Keratinocyte (primary cell): ENCODE measurements around the gene TENM3. TPM values are rescaled to one million over a fixed set of nuclear protein-coding genes. Genes with fewer than 3 reads are reported as not detected.

ENCODE experiments used
- DNase-seq: peaks from one replicate; pipeline ENCODE4 v3.0.0-alpha.2; 2011; ENCODE audit warnings: low read depth, missing footprints, low spot score
- FAIRE-seq: peaks from 2 replicates; lab custom pipeline; 2011; peaks lifted over from hg19 to GRCh38; lab: Jason Lieb, UNC
- H2AFZ ChIP-seq: 2 replicates; pipeline ENCODE4 v1.6.0; 2012; ENCODE audit warnings: low read length, control low read depth, inconsistent platforms; ENCODE audit not compliant: control insufficient read depth
- H3K27ac ChIP-seq: 2 replicates; pipeline ENCODE4 v1.5.1; 2011; ENCODE audit warnings: low read length; ENCODE audit not compliant: control insufficient read depth, insufficient read depth
- H3K27me3 ChIP-seq: 3 replicates; pipeline ENCODE4 v1.6.0; 2011; ENCODE audit warnings: low read length; ENCODE audit not compliant: control insufficient read depth, insufficient read depth; ENCODE audit errors: extremely low read depth
- H3K36me3 ChIP-seq, 2 experiments: 2 replicates in 1 of 2; 3 replicates in 1 of 2; pipeline ENCODE4 v1.5.1; 2011; ENCODE audit warnings: low read length in 2 of 2, mild to moderate bottlenecking in 1 of 2; ENCODE audit not compliant: control insufficient read depth in 2 of 2, insufficient read depth in 2 of 2; ENCODE audit errors: extremely low read depth in 1 of 2
- H3K4me1 ChIP-seq: 3 replicates; pipeline ENCODE4 v1.5.1; 2011; ENCODE audit warnings: low read length; ENCODE audit not compliant: control insufficient read depth, insufficient read depth; ENCODE audit errors: extremely low read depth
- H3K4me2 ChIP-seq: 3 replicates; pipeline ENCODE4 v1.6.0; 2011; ENCODE audit warnings: low read depth, low read length; ENCODE audit not compliant: control insufficient read depth, insufficient read depth; ENCODE audit errors: extremely low read depth
- H3K4me3 ChIP-seq, 3 experiments: fragments of 200-600 bp in 1 of 3; sonication (generic) in 1 of 3; 2 replicates in 2 of 3; 3 replicates in 1 of 3; pipeline ENCODE4 v1.5.1; 2011 to 2016; ENCODE audit warnings: low read length in 3 of 3, mild to moderate bottlenecking in 3 of 3, control low read depth in 2 of 3, inconsistent platforms in 1 of 3, low read depth in 1 of 3, mixed read lengths in 1 of 3, mixed run types in 1 of 3, moderate library complexity in 1 of 3; ENCODE audit not compliant: control insufficient read depth in 2 of 3, insufficient read depth in 2 of 3; ENCODE audit errors: extremely low read depth in 1 of 3
- H3K79me2 ChIP-seq: 2 replicates; pipeline ENCODE4 v1.6.0; 2012; ENCODE audit warnings: low read length; ENCODE audit not compliant: control insufficient read depth, insufficient read depth
- H3K9ac ChIP-seq: 3 replicates; pipeline ENCODE4 v1.6.0; 2011; ENCODE audit warnings: low read length; ENCODE audit not compliant: control insufficient read depth, insufficient read depth; ENCODE audit errors: extremely low read depth
- H3K9me1 ChIP-seq: 3 replicates; pipeline ENCODE4 v1.6.0; 2011; ENCODE audit warnings: low read length; ENCODE audit not compliant: control insufficient read depth, insufficient read depth; ENCODE audit errors: extremely low read depth
- H3K9me3 ChIP-seq: 2 replicates; pipeline ENCODE4 v1.5.1; 2012; ENCODE audit warnings: low read depth, low read length; ENCODE audit not compliant: control insufficient read depth
- H4K20me1 ChIP-seq: 3 replicates; pipeline ENCODE4 v1.6.0; 2011; ENCODE audit warnings: low read length; ENCODE audit not compliant: control insufficient read depth, insufficient read depth; ENCODE audit errors: extremely low read depth
- EZH2 ChIP-seq: IDR thresholded peaks from one replicate; pipeline ENCODE4 v1.6.1; 2012; ENCODE audit warnings: inconsistent platforms, mild to moderate bottlenecking, low read length, moderate library complexity
- dilution Hi-C: fragments of 300-500 bp; cut with MboI; formaldehyde crosslinking; loops from one replicate; pipeline ENCODE4 v1.7.0; 2020; ENCODE audit warnings: low sequenced_read_pairs; ENCODE audit not compliant: extremely low pct_ligation_motif_present
- polyA plus RNA-seq, 5 experiments: library from polyadenylated mRNA; depleted of rRNA in 3 of 5; stranded (reverse) in 3 of 5; stranded (forward) in 1 of 5; unstranded in 1 of 5; fragments of >200 nt; gene quantifications; 1 replicate in 1 of 5; 2 replicates in 3 of 5; 3 replicates in 1 of 5; pipeline versions ENCODE4 v1.2.1 to v1.2.3, GENCODE V29; 2011 to 2012; ENCODE audit warnings: missing spikeins in 2 of 5, low read depth in 1 of 5, low replicate concordance in 1 of 5
- TF ChIP-seq, protein P1 (sequence below), 3 experiments: IDR thresholded peaks in 1 of 3; conservative IDR thresholded peaks in 1 of 3; optimal IDR thresholded peaks in 1 of 3; 2 replicates in 2 of 3; 3 replicates in 1 of 3; pipeline versions ENCODE3 to v1.5.1; 2011; ENCODE audit warnings: low read length in 3 of 3, mild to moderate bottlenecking in 3 of 3, moderate library complexity in 2 of 3, control low read depth in 1 of 3, inconsistent platforms in 1 of 3; ENCODE audit not compliant: insufficient read depth in 2 of 3; ENCODE audit errors: extremely low read depth in 1 of 3

TENM3 gene
- polyA plus RNA-seq, 1 donor (not counting 4 experiments of a cell fraction or from before 2014, with no cell fraction given) = 17.0 TPM

DNA sequence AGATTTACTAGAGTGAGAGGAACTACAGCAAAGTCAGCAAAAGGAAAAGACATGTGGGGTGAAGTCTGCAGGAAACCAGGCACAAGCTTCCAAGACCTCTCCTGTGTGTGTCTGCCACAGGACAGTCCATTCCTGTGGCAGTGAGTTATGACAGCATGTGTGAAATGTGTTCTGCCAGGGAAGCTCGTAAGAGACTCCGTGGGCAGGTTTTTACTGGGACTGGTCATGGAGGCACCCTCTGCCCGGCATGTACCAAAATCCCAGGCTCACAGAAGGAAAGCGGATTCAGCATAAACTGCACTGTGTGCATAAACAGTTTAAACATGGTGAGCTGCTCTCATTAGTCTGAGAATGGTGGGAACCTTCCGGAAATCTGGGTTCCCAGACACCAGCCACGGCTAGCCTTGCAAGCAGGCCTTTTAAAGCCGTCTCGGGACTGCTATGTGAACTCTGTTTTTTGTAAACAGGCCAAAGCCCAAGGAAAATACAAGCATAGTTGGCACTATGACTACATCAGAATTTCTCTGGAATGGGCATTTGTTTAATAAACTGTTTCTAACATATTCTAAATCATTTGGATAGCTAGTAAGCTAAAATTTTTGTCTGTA is 288.5 kb downstream of the TENM3 start:
- H3K9me3 ChIP-seq = no peaks in the 10 kb centered on the region
- no peak overlapping the region for H3K9ac ChIP-seq
- no peaks in the 10 kb centered on the region for H3K36me3 ChIP-seq
- H3K79me2 ChIP-seq = no peaks in the 10 kb centered on the region
- dilution Hi-C loops = no loop called here
- no peaks in the 10 kb centered on the region for H4K20me1 ChIP-seq
- FAIRE-seq (no peak), DNase-seq (no peak)
- TF ChIP-seq EZH2 = no peak
- TF ChIP-seq, protein P1, sequence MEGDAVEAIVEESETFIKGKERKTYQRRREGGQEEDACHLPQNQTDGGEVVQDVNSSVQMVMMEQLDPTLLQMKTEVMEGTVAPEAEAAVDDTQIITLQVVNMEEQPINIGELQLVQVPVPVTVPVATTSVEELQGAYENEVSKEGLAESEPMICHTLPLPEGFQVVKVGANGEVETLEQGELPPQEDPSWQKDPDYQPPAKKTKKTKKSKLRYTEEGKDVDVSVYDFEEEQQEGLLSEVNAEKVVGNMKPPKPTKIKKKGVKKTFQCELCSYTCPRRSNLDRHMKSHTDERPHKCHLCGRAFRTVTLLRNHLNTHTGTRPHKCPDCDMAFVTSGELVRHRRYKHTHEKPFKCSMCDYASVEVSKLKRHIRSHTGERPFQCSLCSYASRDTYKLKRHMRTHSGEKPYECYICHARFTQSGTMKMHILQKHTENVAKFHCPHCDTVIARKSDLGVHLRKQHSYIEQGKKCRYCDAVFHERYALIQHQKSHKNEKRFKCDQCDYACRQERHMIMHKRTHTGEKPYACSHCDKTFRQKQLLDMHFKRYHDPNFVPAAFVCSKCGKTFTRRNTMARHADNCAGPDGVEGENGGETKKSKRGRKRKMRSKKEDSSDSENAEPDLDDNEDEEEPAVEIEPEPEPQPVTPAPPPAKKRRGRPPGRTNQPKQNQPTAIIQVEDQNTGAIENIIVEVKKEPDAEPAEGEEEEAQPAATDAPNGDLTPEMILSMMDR (optimal IDR thresholded peaks at IDR 0.05 in 1 of 3, IDR thresholded peaks at IDR 0.05 in 1 of 3, conservative IDR thresholded peaks at IDR 0.05 in 1 of 3; ENCODE audit: extremely low read depth in 1 of 3, insufficient read depth in 2 of 3, low read length in 3 of 3) = no peak
- H3K27ac ChIP-seq = no peak overlapping the region
- H3K4me1 ChIP-seq = peaks cover 17% of the 10 kb centered on the region
- no peaks in the 10 kb centered on the region for H3K9me1 ChIP-seq
- no peak overlapping the region for H3K4me3 ChIP-seq
- no peaks in the 10 kb centered on the region for H3K27me3 ChIP-seq
- H2AFZ ChIP-seq = no peak overlapping the region
- H3K4me2 ChIP-seq = no peak overlapping the region

DNA sequence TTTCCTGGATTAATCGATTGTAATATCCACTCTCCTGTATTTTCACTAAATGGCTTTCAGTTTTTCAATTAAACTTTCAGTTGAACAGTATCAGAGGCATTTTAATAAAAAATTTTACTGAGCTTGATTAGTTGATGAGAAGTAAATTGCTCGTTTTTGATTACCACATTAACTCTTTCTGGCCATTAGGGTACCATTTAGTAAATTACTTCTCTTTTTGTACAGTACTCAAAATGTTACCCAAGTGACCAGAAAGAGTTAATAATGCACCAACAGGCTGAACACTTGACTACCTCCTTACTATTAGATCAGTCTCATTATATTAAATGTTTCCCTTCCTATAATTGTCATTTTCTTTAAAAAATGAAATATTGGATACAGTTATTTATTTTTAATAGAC is 289.2 kb downstream of the TENM3 start:
- no peaks in the 10 kb centered on the region for H3K27me3 ChIP-seq
- no peak overlapping the region for H3K9ac ChIP-seq
- no peaks in the 10 kb centered on the region for H3K9me3 ChIP-seq
- H2AFZ ChIP-seq = no peak overlapping the region
- DNase-seq = no peak
- no peak overlapping the region for H3K4me2 ChIP-seq
- H3K9me1 ChIP-seq = no peaks in the 10 kb centered on the region
- H4K20me1 ChIP-seq = no peaks in the 10 kb centered on the region
- H3K36me3 ChIP-seq = no peaks in the 10 kb centered on the region
- TF ChIP-seq, protein P1 (optimal IDR thresholded peaks at IDR 0.05 in 1 of 3, IDR thresholded peaks at IDR 0.05 in 1 of 3, conservative IDR thresholded peaks at IDR 0.05 in 1 of 3; ENCODE audit: extremely low read depth in 1 of 3, insufficient read depth in 2 of 3, low read length in 3 of 3) = no peak
- H3K79me2 ChIP-seq = no peaks in the 10 kb centered on the region
- dilution Hi-C loops = no loop called here
- H3K27ac ChIP-seq = no peak overlapping the region
- no peak overlapping the region for H3K4me3 ChIP-seq
- H3K4me1 ChIP-seq = peaks cover 17% of the 10 kb centered on the region
- FAIRE-seq = no peak
